Astrocyte of the hippocampus (primary cell): ENCODE data around the gene PAIP2B.

Experiments used
- DNase-seq: peaks from one replicate; pipeline ENCODE4 v3.0.0; 2011; ENCODE audit warnings: low read depth, low spot score

The PAIP2B gene

DNA sequence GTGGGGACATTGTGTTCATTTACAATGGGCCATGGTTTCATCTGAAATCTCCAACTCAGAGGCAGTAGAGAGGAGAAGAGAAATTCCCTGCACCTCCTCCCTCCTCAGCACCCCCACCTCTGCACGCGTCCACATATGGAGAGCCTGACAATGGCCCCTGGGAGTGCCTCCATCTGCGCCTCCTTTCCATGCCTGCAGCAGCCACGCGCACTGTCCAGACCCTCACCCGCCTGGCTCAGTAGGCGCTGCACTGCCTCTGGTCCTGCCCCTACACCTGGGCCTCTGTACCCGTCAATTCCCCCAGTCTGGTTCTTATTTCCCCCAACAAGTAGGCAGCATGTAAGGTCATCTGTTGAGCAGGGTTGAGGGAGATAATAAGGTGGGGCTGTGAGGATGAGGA lies 72.6 kb downstream of the PAIP2B start:
- no peak for DNase-seq

DNA sequence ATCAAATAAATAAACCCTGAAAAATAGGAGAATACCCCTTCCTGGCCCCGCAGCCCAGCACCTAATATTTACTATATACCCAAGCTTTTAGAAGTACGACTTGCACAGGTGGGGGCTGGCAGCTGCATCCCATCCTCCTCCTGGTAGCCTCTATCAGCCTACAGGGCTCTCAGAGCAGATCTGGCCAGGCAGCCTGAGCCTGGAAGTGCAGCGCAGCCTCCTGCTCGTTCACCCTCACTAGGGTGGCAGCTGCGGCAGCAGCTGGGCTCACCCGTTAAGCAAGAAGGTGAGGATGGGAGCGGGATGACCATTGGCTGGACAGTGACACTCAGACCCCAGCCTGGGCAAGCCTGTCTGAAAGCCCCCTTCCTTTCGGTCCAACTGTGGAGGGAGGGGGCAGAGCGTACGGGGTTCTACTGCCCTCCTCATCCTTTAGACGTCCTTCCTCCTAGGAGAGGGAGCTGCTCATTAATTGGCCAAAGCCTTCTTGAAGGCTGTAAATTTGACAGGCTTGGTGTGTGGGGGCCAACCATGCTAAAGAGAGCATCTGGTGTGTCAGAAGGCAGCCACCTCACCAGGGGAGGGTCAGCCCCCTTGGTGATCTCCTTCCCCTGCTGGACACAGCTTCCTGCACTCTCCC lies 73.2 kb downstream of the PAIP2B start:
- DNase-seq, result no peak

DNA sequence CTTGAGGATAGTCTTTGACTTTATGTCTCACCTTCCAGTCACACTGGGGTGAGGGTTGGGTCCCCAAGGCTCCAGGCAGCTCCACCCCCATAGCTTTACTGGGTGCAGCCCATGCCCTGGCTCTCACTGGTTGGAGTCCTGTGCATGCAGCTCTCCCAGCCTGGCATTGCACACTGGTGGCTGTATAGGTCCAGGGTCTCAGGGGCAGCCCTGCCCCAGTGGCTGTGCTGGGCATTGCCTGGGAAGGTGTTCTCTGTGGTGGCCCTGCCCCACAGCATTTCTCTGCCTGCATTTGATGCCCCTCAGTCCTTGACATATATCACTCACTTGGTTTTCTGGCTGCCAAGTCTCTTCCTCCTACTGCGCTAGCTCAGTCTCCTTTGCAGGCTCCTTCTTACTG lies 75.3 kb downstream of the PAIP2B start:
- no peak for DNase-seq

DNA sequence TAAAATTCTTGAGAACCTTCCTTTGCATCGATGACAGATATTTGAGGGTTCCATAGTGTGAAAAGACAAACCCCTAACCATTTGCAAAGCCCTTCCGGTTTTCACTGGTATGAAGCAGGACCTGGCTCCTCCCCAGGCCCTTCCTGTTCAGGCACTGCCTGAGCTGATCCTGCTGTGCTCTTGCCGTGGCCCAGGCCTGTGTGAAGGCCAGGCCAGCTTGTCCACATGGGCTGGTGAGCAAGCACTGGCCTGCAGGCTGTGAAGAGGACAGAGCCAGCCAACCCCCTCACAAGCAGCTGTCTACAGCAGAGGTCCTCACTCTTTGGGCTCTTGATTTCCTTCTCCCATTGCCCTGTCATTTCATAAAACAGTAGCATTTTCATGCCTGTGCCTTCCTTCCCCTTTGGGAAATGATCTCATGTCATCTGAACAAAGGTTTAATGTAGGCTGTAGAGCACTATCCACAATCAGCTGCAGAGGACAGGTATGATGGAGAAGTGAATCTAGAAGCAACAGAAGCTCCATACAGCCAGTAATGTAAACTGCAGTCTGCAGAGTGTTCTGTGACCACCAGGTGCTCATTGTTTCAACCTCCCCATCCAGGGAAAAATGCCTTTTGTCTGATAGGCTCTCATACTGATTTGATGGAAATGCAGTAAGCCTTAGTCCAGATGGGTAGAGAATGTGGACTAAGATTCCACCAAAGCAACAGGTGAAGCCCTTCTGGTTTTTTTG lies 76.7 kb downstream of the PAIP2B start:
- DNase-seq, result no peak

DNA sequence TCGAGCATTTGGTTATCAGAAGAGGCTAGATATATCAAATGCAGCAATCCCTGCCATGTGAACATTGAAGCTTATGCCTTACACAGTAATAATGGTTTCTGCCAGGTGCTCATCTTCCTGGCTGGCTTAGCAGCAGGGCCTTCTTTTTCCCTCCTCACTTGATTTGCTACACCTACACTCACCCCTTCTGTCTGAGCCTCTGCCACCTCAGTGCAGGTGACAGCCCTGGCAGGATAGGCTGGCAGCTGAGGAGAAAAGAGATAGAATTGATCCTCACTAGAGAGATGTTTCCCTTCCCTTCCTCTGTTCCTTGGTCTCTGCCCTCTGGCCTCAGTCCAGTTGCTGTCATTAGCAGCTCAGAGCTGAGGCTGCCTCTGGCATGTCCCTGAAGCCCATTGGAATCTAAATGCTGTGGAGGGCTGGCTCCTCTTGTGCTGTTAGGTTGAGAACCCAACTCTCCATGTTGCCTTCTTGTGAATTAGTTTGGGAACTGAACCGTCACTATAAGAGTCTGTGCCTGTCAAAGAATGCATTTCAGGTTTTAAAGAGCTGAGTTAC lies 78.3 kb downstream of the PAIP2B start:
- DNase-seq, result no peak

- no peak for DNase-seq
Measured at GRCh38 chr2:71143782-71144181, 83.1 kb downstream of the PAIP2B start.

DNA sequence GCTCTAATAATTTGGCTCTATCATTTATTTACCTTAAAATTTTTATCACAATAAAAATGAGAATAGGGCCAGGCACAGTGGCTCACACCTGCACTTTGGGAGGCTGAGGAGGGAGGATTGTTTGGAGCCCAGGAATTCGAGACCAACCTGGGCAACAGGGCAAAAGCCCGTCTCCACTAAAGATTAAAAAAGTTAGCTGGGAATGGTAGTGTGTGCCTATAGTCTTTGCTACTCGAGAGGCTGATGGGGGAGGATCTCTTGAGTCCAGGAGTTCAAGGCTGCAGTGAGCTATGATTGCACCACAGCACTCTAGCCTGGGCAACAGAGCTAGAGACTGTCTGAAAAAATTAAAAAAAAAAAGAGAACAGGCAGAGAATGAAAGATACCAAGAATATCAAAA lies 90.7 kb downstream of the PAIP2B start:
- DNase-seq, result no peak

DNA sequence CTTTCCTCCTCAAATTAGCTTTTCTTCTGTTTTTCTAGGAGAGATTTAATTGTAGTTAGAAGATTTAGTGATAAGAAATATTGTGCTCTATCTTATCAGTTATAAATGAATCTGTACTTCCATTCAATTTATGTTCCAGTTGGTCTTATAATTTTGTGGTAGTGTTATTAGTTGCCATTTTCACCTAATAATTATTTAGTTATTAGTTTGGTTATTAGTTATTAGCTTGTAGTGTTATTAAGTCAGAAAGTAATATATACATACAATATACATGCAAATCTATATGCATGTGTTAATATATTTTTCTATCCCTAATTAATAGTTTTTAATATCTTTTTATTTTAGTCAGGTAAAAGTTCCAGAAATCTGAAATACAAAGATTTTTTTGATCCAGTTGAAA lies 93.3 kb downstream of the PAIP2B start:
- DNase-seq, result no peak
